Stimulated activated naive CD8-positive, alpha-beta T cell treated with anti-CD3 and anti-CD28 coated beads, Interleukin-15, Interleukin-2, amounts not matched to agents 100 ng/mL and 50 ng/mL, for 24 hours (primary cell): ENCODE data around the gene DPP9.
A peak's percentile ranks its signal among the peaks of the same experiment; 100 is the strongest.
"Not testable (repeated sequence)": the region's sequence is repeated elsewhere in the genome, so short reads cannot be mapped to it uniquely, and the experiment has no call there.

ENCODE experiments used
- H3K27ac Mint-ChIP-seq: one replicate; pipeline ENCODE4 v1.8.0; 2021; ENCODE audit warnings: mild to moderate bottlenecking, mixed read lengths
- H3K27me3 Mint-ChIP-seq: one replicate; pipeline ENCODE4 v1.8.0; 2021; ENCODE audit warnings: mixed read lengths
- H3K36me3 Mint-ChIP-seq: one replicate; pipeline ENCODE4 v1.8.0; 2021; ENCODE audit warnings: low read depth, mixed read lengths
- H3K4me1 Mint-ChIP-seq: one replicate; pipeline ENCODE4 v1.8.0; 2021; ENCODE audit warnings: low read depth, mixed read lengths
- H3K4me3 Mint-ChIP-seq: one replicate; pipeline ENCODE4 v1.8.0; 2021; ENCODE audit warnings: mild to moderate bottlenecking, mixed read lengths
- H3K9me3 Mint-ChIP-seq: one replicate; pipeline ENCODE4 v1.8.0; 2021; ENCODE audit warnings: mixed read lengths

DPP9 gene

DNA sequence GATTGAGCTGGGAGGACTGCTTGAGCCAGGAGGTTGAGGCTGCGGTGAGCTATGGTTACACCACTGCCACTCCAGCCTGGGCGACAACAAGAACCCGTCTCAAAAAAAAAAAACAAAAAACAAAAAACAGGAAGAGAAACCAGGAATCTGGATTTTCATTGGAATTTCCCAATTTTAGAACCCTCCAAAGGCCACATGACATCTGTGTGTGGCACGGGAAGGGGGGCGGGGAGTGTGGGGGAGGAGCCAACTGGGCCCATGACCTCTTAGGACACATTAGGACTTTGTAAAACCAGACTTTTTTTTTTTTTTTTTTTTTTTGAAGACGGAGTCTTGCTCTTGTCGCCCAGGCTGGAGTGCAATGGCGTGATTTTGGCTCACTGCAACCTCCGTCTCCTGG lies 32.3 kb downstream of the DPP9 start:
- Mint-ChIP-seq H3K36me3 (peaks cover 33% of the 10 kb centered on the region), H3K27me3 (no peaks in the 10 kb centered on the region), H3K4me3 (no peak overlapping the region), H3K27ac (no peak overlapping the region), H3K9me3 (no peaks in the 10 kb centered on the region), H3K4me1 (no peaks in the 10 kb centered on the region)

GRCh38 chr19:4690361-4690760 lies 33.3 kb downstream of the DPP9 start:
- peak overlapping the region; percentile 16 for H3K27ac Mint-ChIP-seq

GRCh38 chr19:4689403-4689802 lies 34.2 kb downstream of the DPP9 start:
- H3K27me3 Mint-ChIP-seq: no peaks in the 10 kb centered on the region
- H3K27ac Mint-ChIP-seq: no peak overlapping the region
- H3K36me3 Mint-ChIP-seq: peaks cover 26% of the 10 kb centered on the region

More at GRCh38 chr19:4690361-4690760, 33.3 kb downstream of the DPP9 start:
- H3K27me3 Mint-ChIP-seq: no peaks in the 10 kb centered on the region
- no peaks in the 10 kb centered on the region for H3K4me1 Mint-ChIP-seq
- H3K4me3 Mint-ChIP-seq: no peak overlapping the region
- peaks cover 29% of the 10 kb centered on the region for H3K36me3 Mint-ChIP-seq
- H3K9me3 Mint-ChIP-seq: no peaks in the 10 kb centered on the region

GRCh38 chr19:4688587-4688986 lies 35.1 kb downstream of the DPP9 start:
- H3K27me3 Mint-ChIP-seq: no peaks in the 10 kb centered on the region
- no peak overlapping the region for H3K27ac Mint-ChIP-seq
- H3K9me3 Mint-ChIP-seq: no peaks in the 10 kb centered on the region
- no peaks in the 10 kb centered on the region for H3K4me1 Mint-ChIP-seq
- H3K4me3 Mint-ChIP-seq: no peak overlapping the region
- peaks cover 28% of the 10 kb centered on the region for H3K36me3 Mint-ChIP-seq

More at GRCh38 chr19:4689403-4689802, 34.2 kb downstream of the DPP9 start:
- Mint-ChIP-seq H3K4me3 (no peak overlapping the region), H3K9me3 (no peaks in the 10 kb centered on the region), H3K4me1 (no peaks in the 10 kb centered on the region)

GRCh38 chr19:4687396-4687795 lies 36.2 kb downstream of the DPP9 start:
- Mint-ChIP-seq H3K27ac (no peak overlapping the region), H3K4me3 (no peak overlapping the region), H3K27me3 (no peaks in the 10 kb centered on the region), H3K4me1 (no peaks in the 10 kb centered on the region), H3K36me3 (peaks cover 23% of the 10 kb centered on the region), H3K9me3 (no peaks in the 10 kb centered on the region)

DNA sequence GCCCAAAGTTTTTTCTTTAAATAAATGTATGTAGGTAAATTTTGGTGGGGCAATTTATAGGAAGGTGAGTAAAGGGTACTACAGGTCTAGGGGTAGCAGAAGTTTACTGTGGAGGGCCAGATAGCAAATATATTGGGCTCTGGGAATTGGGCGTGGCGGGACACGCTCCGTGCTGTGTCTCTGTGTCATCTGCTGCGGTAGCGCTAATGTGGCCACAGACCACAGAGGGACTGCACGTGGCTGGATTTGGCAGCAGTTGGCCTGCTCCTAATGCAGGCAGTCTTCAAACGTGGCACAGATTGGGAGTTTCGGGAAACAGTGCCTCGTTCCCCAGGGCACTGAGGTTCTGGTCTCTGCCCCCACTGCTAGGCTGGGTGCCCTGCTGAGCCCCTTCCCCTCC lies 36.9 kb downstream of the DPP9 start:
- Mint-ChIP-seq H3K27me3 (no peaks in the 10 kb centered on the region), H3K4me1 (no peaks in the 10 kb centered on the region), H3K4me3 (no peak overlapping the region), H3K36me3 (peaks cover 23% of the 10 kb centered on the region), H3K9me3 (no peaks in the 10 kb centered on the region), H3K27ac (no peak overlapping the region)

GRCh38 chr19:4684312-4685095 lies 39.1 kb downstream of the DPP9 start:
- Mint-ChIP-seq H3K4me3 (no peak overlapping the region), H3K36me3 (peaks cover 21% of the 10 kb centered on the region), H3K9me3 (no peaks in the 10 kb centered on the region)

DNA sequence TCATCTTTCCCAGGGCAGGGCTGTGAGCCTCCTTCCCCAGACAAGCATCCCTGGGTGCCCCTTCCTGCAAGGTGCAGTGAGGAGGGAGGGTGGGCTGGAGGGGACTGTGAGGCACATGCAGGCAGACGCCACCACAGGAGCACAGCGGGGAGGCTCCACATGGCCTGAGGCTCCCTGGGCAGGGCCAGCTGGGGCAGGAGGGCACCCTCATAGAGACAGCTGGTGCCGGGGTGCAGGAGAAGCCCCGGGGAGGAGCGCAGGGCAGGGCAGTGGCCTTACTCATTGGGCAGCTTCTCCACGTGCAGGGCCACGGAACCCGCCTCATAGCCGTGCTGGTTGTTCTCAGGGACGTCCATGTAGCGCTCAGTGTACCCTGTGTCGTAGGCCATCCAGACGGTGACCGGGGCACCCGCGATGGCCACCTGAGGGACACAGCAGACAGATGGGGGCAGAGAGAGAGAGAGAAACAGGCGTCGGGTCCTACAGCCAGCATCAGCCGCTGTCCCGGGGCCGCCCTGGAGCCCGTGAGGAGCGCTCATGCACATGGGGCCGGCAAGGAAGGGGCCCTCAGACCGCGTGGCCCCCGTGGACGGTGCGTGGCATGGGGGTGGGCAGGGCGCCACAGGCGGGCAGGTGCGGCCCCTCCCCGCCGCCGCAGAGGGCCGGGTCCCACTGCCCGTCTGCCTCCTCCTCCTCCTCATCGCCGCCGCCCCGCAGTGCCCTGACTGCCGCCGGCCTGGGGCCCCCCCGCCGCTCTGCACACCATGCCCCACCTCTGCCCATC lies 41.0 kb downstream of the DPP9 start:
- H3K36me3 Mint-ChIP-seq: peaks cover 25% of the 10 kb centered on the region
- no peak overlapping the region for H3K27ac Mint-ChIP-seq
- no peaks in the 10 kb centered on the region for H3K27me3 Mint-ChIP-seq
- H3K9me3 Mint-ChIP-seq: no peaks in the 10 kb centered on the region
- no peaks in the 10 kb centered on the region for H3K4me1 Mint-ChIP-seq
- H3K4me3 Mint-ChIP-seq: no peak overlapping the region

More at GRCh38 chr19:4684312-4685095, 39.1 kb downstream of the DPP9 start:
- no peaks in the 10 kb centered on the region for H3K4me1 Mint-ChIP-seq
- H3K27me3 Mint-ChIP-seq: no peaks in the 10 kb centered on the region
- no peak overlapping the region for H3K27ac Mint-ChIP-seq

DNA sequence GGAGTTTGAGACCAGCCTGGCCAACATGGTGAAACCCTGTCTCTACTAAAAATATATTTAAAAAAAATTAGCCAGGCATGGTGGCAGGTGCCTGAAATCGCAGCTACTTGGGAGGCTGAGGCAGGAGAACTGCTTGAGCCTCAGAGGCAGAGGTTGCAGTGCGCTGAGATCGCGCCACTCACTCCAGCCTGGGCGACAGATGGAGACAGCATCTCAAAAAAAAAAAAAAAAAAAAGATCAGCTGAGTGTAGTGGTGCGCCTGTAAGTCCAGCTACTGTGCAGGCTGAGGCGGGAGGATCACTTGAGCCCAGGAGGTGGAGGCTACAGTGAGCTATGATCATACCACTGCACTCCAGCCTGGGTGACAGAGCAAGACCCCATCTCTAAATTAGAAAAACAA lies 43.6 kb downstream of the DPP9 start:
- peaks cover 24% of the 10 kb centered on the region for H3K36me3 Mint-ChIP-seq
- H3K4me1 Mint-ChIP-seq, H3K27me3 Mint-ChIP-seq, H3K4me3 Mint-ChIP-seq, H3K27ac Mint-ChIP-seq, H3K9me3 Mint-ChIP-seq: not testable (repeated sequence)

- Mint-ChIP-seq H3K27me3 (no peaks in the 10 kb centered on the region), H3K4me1 (no peaks in the 10 kb centered on the region), H3K27ac (no peak overlapping the region), H3K4me3 (no peak overlapping the region), H3K36me3 (peaks cover 21% of the 10 kb centered on the region), H3K9me3 (no peaks in the 10 kb centered on the region)
Measured at GRCh38 chr19:4678881-4679790, 44.5 kb downstream of the DPP9 start.

DNA sequence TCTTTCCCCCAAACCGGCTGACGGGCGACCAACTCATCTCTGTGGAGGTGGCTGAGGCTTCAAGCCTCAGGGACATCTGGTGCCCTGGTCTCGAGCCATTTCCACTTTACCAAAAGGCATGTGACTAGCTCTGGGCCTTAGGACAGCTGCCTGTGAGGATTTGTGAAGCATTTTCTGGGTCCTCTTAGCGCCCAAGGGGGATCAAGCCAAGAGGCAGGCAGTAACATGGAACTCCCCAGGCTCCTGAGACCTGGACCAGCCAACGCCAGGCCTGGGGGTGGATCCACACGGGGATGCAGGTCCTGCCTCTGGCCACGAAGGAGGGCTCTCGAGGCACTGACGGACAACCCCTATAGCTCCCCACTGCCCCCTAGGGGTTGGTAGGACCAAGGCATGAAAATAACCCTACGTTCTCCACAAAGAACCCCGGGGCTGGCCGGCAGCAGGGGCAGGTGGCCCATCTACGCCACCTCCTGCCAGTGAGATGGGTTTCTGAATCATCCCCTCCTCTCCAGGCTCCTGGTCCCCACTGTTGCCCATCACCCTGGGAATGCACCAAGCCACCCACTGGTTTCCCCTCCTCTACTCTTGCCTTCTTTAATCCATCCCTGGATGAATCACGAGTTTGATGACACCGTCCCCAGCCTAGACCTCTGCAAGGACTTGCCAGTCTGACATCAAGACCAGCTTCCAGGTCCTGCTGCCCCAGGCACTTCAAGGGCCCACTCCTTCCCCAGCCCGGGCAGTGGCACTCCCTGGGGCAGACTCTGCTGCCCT lies 46.5 kb downstream of the DPP9 start:
- H3K27me3 Mint-ChIP-seq: no peaks in the 10 kb centered on the region
- H3K4me3 Mint-ChIP-seq: no peak overlapping the region
- H3K27ac Mint-ChIP-seq: no peak overlapping the region
- H3K9me3 Mint-ChIP-seq: no peaks in the 10 kb centered on the region
- peaks cover 13% of the 10 kb centered on the region for H3K36me3 Mint-ChIP-seq
- H3K4me1 Mint-ChIP-seq: no peaks in the 10 kb centered on the region

DNA sequence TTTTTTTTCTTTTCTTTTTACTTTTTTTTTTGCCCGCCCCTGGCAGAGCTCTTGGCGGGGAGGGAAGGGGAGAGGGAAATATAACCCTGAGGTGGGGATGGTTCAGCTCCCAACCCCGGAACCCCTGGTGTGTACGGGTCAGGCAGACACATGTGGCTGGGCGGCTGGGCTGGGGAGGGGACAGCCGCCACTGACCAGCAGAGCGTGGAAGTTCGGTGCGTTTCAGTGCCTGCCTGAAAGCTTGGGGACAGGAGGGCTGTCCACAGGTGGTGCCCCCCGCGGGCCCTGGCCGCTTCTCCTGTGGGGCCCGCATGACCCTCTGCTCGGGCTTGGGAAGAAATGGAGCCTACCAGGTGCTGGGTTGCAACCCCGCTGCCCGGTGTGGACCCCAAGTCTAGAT lies 48.3 kb downstream of the DPP9 start:
- Mint-ChIP-seq H3K4me3 (no peak overlapping the region), H3K4me1 (no peaks in the 10 kb centered on the region), H3K36me3 (peaks cover 11% of the 10 kb centered on the region), H3K27me3 (no peaks in the 10 kb centered on the region), H3K27ac (no peak overlapping the region), H3K9me3 (no peaks in the 10 kb centered on the region)

DNA sequence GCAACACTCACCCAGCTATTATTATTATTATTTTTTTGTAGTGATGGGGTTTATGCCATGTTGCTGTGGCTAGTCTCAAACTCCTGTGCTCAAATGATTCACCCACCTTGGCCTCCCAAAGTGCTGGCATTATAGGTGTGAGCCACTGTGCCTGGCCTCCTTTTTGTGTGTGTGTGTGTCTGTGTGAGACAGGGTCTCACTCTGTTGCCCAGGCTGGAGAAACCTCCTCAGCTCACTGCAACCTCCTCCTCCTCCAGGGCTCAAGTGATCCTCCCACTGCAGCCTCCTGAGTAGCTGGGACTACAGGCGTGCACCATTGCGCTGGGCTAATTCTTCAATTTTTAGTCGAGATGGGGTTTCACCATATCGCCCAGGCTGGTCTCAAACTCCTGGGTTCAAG lies 49.9 kb downstream of the DPP9 start:
- Mint-ChIP-seq H3K36me3 (peaks cover 13% of the 10 kb centered on the region), H3K9me3 (no peaks in the 10 kb centered on the region), H3K4me3 (no peak overlapping the region), H3K4me1 (peaks cover 10% of the 10 kb centered on the region), H3K27me3 (no peaks in the 10 kb centered on the region), H3K27ac (no peak overlapping the region)

DNA sequence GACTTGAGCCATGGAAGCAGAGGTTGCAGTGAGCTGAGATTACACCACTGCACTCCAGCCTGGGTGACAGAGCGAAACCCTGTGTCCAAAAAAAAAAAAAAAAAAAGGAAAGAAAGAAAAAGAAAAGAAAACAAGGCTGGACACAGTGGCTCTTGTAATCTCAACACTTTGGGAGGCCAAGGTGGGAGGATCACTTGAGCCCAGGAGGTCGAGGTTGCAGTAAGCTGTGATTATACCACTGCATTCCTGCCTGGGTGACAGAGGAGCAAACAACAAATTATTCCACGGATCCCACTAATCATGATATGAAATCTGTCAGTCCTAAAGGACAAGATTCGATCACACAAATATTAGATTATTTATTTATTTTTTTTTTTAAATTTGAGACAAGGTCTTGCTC lies 50.4 kb downstream of the DPP9 start:
- Mint-ChIP-seq H3K9me3 (no peaks in the 10 kb centered on the region), H3K4me3 (no peak overlapping the region), H3K27me3 (no peaks in the 10 kb centered on the region), H3K27ac (no peak overlapping the region), H3K4me1 (peaks cover 15% of the 10 kb centered on the region), H3K36me3 (peaks cover 15% of the 10 kb centered on the region)
